ENCODE results near the gene RBPMS2.
A peak's percentile ranks its signal among the peaks of the same experiment; 100 is the strongest.

Gene RBPMS2

GRCh38 chr15:64779630-64780029, 4.2 kb upstream of the RBPMS2 start:
- H3K4me1 ChIP-seq (ENCODE audit: control insufficient read depth, insufficient read depth, low read depth, low read length): peaks cover 15% of the 10 kb centered on the region
- WGBS: 100% methylated on average over 1 of the region's 1 CpG

GRCh38 chr15:64779024-64779423, 3.6 kb upstream of the RBPMS2 start:
- H3K79me1 ChIP-seq (replicated peaks; ENCODE audit: low read length, poor library complexity, severe bottlenecking): no peaks in the 10 kb centered on the region
- H3K4ac ChIP-seq (ENCODE audit: low read depth in 1 of 2, low read length in 2 of 2): no peak overlapping the region
- WGBS: 74% methylated on average over 2 of the region's 2 CpGs
- H3K14ac ChIP-seq (ENCODE audit: low read length in 2 of 2): no peak overlapping the region
- no peak overlapping the region for H3K27ac ChIP-seq (ENCODE audit: low read length, poor library complexity, severe bottlenecking)
- H4K91ac ChIP-seq (ENCODE audit: low read length): no peak overlapping the region
- H3K4me2 ChIP-seq (ENCODE audit: low read length, poor library complexity, severe bottlenecking): no peak overlapping the region
- no peak overlapping the region for H3K23ac ChIP-seq (ENCODE audit: low read length in 2 of 2)
- no peak overlapping the region for H2AK5ac ChIP-seq (ENCODE audit: low read length, severe bottlenecking)
- no peak overlapping the region for H3K18ac ChIP-seq (ENCODE audit: low read depth in 1 of 2, low read length in 2 of 2)
- no peak overlapping the region for H2BK15ac ChIP-seq (ENCODE audit: low read depth, poor library complexity, severe bottlenecking)
- H2AFZ ChIP-seq (ENCODE audit: low read depth, low read length): no peak overlapping the region
- no peaks in the 10 kb centered on the region for H3K36me3 ChIP-seq (ENCODE audit: control insufficient read depth in 1 of 2, insufficient read depth in 2 of 2, low read depth in 1 of 2, low read length in 2 of 2)
- H3K9me3 ChIP-seq (ENCODE audit: control insufficient read depth, low read length): no peaks in the 10 kb centered on the region
- peaks cover 0 to 38% of the 10 kb centered on the region in 2 experiments for H3K27me3 ChIP-seq (ENCODE audit: control insufficient read depth in 1 of 2, insufficient read depth in 1 of 2, low read length in 2 of 2)
- H2BK120ac ChIP-seq (ENCODE audit: low read depth, low read length): no peak overlapping the region
- no peak overlapping the region for H3K4me3 ChIP-seq (ENCODE audit: insufficient read depth in 1 of 2, low read depth in 1 of 2, low read length in 2 of 2)
- no peak overlapping the region for H2BK5ac ChIP-seq (ENCODE audit: low read depth, low read length, poor library complexity, severe bottlenecking)
- no peak overlapping the region for H2BK12ac ChIP-seq (ENCODE audit: low read length in 2 of 2)
- H4K8ac ChIP-seq (ENCODE audit: low read length): no peak overlapping the region
- H3K4me1 ChIP-seq (ENCODE audit: control insufficient read depth, insufficient read depth, low read depth, low read length): peaks cover 19% of the 10 kb centered on the region
- no peak overlapping the region for H3K9ac ChIP-seq (ENCODE audit: low read length)
- no peak for DNase-seq

More at GRCh38 chr15:64779630-64780029, 4.2 kb upstream of the RBPMS2 start:
- H3K9ac ChIP-seq (ENCODE audit: low read length): no peak overlapping the region
- H4K91ac ChIP-seq (ENCODE audit: low read length): no peak overlapping the region
- H3K14ac ChIP-seq (ENCODE audit: low read length in 2 of 2): no peak overlapping the region
- no peaks in the 10 kb centered on the region for H3K36me3 ChIP-seq (ENCODE audit: control insufficient read depth in 1 of 2, insufficient read depth in 2 of 2, low read depth in 1 of 2, low read length in 2 of 2)
- H2BK120ac ChIP-seq (ENCODE audit: low read depth, low read length): no peak overlapping the region
- no peak for DNase-seq
- no peak overlapping the region for H2AFZ ChIP-seq (ENCODE audit: low read depth, low read length)
- no peak overlapping the region for H3K23ac ChIP-seq (ENCODE audit: low read length in 2 of 2)
- H4K8ac ChIP-seq (ENCODE audit: low read length): no peak overlapping the region
- no peak overlapping the region for H2BK15ac ChIP-seq (ENCODE audit: low read depth, poor library complexity, severe bottlenecking)
- no peaks in the 10 kb centered on the region for H3K9me3 ChIP-seq (ENCODE audit: control insufficient read depth, low read length)
- H3K4me2 ChIP-seq (ENCODE audit: low read length, poor library complexity, severe bottlenecking): no peak overlapping the region
- H2BK5ac ChIP-seq (ENCODE audit: low read depth, low read length, poor library complexity, severe bottlenecking): no peak overlapping the region
- no peak overlapping the region for H3K18ac ChIP-seq (ENCODE audit: low read depth in 1 of 2, low read length in 2 of 2)
- no peak overlapping the region for H2BK12ac ChIP-seq (ENCODE audit: low read length in 2 of 2)
- peaks cover 0 to 32% of the 10 kb centered on the region in 2 experiments for H3K27me3 ChIP-seq (ENCODE audit: control insufficient read depth in 1 of 2, insufficient read depth in 1 of 2, low read length in 2 of 2)
- no peak overlapping the region for H3K4me3 ChIP-seq (ENCODE audit: insufficient read depth in 1 of 2, low read depth in 1 of 2, low read length in 2 of 2)
- no peak overlapping the region for H3K4ac ChIP-seq (ENCODE audit: low read depth in 1 of 2, low read length in 2 of 2)
- no peak overlapping the region for H3K27ac ChIP-seq (ENCODE audit: low read length, poor library complexity, severe bottlenecking)
- no peak overlapping the region for H2AK5ac ChIP-seq (ENCODE audit: low read length, severe bottlenecking)
- H3K79me1 ChIP-seq (replicated peaks; ENCODE audit: low read length, poor library complexity, severe bottlenecking): no peaks in the 10 kb centered on the region

- WGBS: 27% methylated on average over 21 of the region's 25 CpGs
- peak overlapping the region; percentile 83 for H2BK120ac ChIP-seq (ENCODE audit: low read depth, low read length)
- H3K27ac ChIP-seq (ENCODE audit: low read length, poor library complexity, severe bottlenecking): no peak overlapping the region
- H3K4me3 ChIP-seq (ENCODE audit: insufficient read depth in 1 of 2, low read depth in 1 of 2, low read length in 2 of 2): peak overlapping the region in 1 of 2 experiments; percentile 81
- H2BK12ac ChIP-seq (ENCODE audit: low read length in 2 of 2): peak overlapping the region in 1 of 2 experiments; percentile 37
- peak overlapping the region; percentile 18 to 57 for H3K18ac ChIP-seq (ENCODE audit: low read depth in 1 of 2, low read length in 2 of 2)
- no peaks in the 10 kb centered on the region for H3K9me3 ChIP-seq (ENCODE audit: control insufficient read depth, low read length)
- DNase-seq: no peak
- peak overlapping the region in 1 of 2 experiments; percentile 11 for H3K4ac ChIP-seq (ENCODE audit: low read depth in 1 of 2, low read length in 2 of 2)
- no peak overlapping the region for H2BK15ac ChIP-seq (ENCODE audit: low read depth, poor library complexity, severe bottlenecking)
- H3K4me1 ChIP-seq (ENCODE audit: control insufficient read depth, insufficient read depth, low read depth, low read length): peaks cover 21% of the 10 kb centered on the region
- H3K27me3 ChIP-seq (ENCODE audit: control insufficient read depth in 1 of 2, insufficient read depth in 1 of 2, low read length in 2 of 2): peaks cover 0 to 55% of the 10 kb centered on the region in 2 experiments
- peak overlapping the region; percentile 92 for H3K4me2 ChIP-seq (ENCODE audit: low read length, poor library complexity, severe bottlenecking)
- no peaks in the 10 kb centered on the region for H3K79me1 ChIP-seq (replicated peaks; ENCODE audit: low read length, poor library complexity, severe bottlenecking)
- H3K14ac ChIP-seq (ENCODE audit: low read length in 2 of 2): peak overlapping the region in 1 of 2 experiments; percentile 18
- peak overlapping the region; percentile 26 for H3K9ac ChIP-seq (ENCODE audit: low read length)
- no peak overlapping the region for H3K23ac ChIP-seq (ENCODE audit: low read length in 2 of 2)
- no peak overlapping the region for H2BK5ac ChIP-seq (ENCODE audit: low read depth, low read length, poor library complexity, severe bottlenecking)
- peak overlapping the region; percentile 89 for H4K8ac ChIP-seq (ENCODE audit: low read length)
- no peak overlapping the region for H2AK5ac ChIP-seq (ENCODE audit: low read length, severe bottlenecking)
- H3K36me3 ChIP-seq (ENCODE audit: control insufficient read depth in 1 of 2, insufficient read depth in 2 of 2, low read depth in 1 of 2, low read length in 2 of 2): no peaks in the 10 kb centered on the region
- no peak overlapping the region for H2AFZ ChIP-seq (ENCODE audit: low read depth, low read length)
- H4K91ac ChIP-seq (ENCODE audit: low read length): peak overlapping the region; percentile 11
These were observed 1.0 kb upstream of the RBPMS2 start for GRCh38 chr15:64776402-64776786.

DNA sequence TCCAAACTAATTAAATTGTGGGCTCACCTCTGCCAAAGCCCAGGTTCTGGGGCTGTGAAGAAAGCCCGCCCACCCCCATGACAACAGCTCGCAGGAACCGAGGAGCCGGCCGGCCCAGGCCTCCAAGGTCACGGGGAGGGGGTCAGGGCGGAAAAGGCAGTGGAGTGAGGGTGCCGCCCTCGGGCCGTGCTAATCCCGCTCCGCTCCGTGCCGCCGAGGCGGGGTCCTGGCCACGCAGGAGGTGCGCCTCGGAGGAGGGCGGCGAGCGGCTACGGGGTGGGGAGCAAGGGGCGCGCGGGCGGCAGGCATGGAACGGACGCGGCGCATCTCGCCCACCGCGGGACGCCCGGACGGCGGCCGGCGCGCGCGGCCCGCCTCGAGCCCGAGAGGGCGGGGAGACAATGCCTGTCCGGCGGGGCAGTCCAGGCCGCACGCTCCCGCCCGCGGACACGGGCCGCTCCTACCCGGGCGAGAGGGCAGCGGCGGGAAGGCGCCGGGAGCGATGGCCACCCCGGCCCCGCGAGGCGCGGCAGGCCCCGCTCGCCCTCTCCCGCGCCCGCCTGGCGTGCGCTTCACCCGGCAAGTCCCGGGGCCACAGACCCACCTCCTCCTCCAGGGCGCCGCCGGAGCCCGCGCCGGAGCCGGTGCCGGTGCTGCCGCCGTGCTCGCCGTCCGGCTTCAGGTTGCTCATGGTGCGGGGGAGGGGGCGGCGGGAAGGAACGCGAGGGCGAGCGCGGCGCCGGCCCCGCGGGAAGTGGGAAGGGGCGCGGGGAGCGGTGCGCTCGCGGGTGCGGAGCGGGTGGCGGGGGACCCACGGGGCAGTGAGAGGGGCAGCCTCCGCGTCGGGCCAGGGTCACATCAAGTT, 528 bp downstream of the RBPMS2 start:
- H2BK120ac ChIP-seq (ENCODE audit: low read depth, low read length): peak overlapping the region; percentile 77

More for the DNA sequence above, 528 bp downstream of the RBPMS2 start:
- 1% methylated on average over 39 of the region's 115 CpGs for WGBS
- H4K8ac ChIP-seq (ENCODE audit: low read length): peak overlapping the region; percentile 94
- H3K4me3 ChIP-seq (ENCODE audit: insufficient read depth in 1 of 2, low read depth in 1 of 2, low read length in 2 of 2): peak overlapping the region; percentile 51 to 81
- H4K91ac ChIP-seq (ENCODE audit: low read length): peak overlapping the region; percentile 90
- H3K23ac ChIP-seq (ENCODE audit: low read length in 2 of 2): peak overlapping the region in 1 of 2 experiments; percentile 79
- H3K18ac ChIP-seq (ENCODE audit: low read depth in 1 of 2, low read length in 2 of 2): peak overlapping the region; percentile 82 to 97
- no peaks in the 10 kb centered on the region for H3K36me3 ChIP-seq (ENCODE audit: control insufficient read depth in 1 of 2, insufficient read depth in 2 of 2, low read depth in 1 of 2, low read length in 2 of 2)
- H3K79me1 ChIP-seq (replicated peaks; ENCODE audit: low read length, poor library complexity, severe bottlenecking): no peaks in the 10 kb centered on the region
- H3K4ac ChIP-seq (ENCODE audit: low read depth in 1 of 2, low read length in 2 of 2): peak overlapping the region in 1 of 2 experiments; percentile 56
- peaks cover 0 to 52% of the 10 kb centered on the region in 2 experiments for H3K27me3 ChIP-seq (ENCODE audit: control insufficient read depth in 1 of 2, insufficient read depth in 1 of 2, low read length in 2 of 2)
- H2AFZ ChIP-seq (ENCODE audit: low read depth, low read length): peak overlapping the region; percentile 75
- H2BK5ac ChIP-seq (ENCODE audit: low read depth, low read length, poor library complexity, severe bottlenecking): no peak overlapping the region
- peak overlapping the region; percentile 92 for H3K4me2 ChIP-seq (ENCODE audit: low read length, poor library complexity, severe bottlenecking)
- no peak overlapping the region for H3K9ac ChIP-seq (ENCODE audit: low read length)
- peaks cover 21% of the 10 kb centered on the region for H3K4me1 ChIP-seq (ENCODE audit: control insufficient read depth, insufficient read depth, low read depth, low read length)
- peak overlapping the region; percentile 9 to 80 for H3K14ac ChIP-seq (ENCODE audit: low read length in 2 of 2)
- H2BK12ac ChIP-seq (ENCODE audit: low read length in 2 of 2): peak overlapping the region in 1 of 2 experiments; percentile 68
- peak overlapping the region; percentile 67 for H2BK15ac ChIP-seq (ENCODE audit: low read depth, poor library complexity, severe bottlenecking)
- peak; percentile 34 for DNase-seq
- H2AK5ac ChIP-seq (ENCODE audit: low read length, severe bottlenecking): no peak overlapping the region
- no peaks in the 10 kb centered on the region for H3K9me3 ChIP-seq (ENCODE audit: control insufficient read depth, low read length)
- H3K27ac ChIP-seq (ENCODE audit: low read length, poor library complexity, severe bottlenecking): no peak overlapping the region

Data from mesenchymal stem cell (in vitro differentiated cells and primary cell).